HL-60/S4 (cell line): ENCODE results near the gene DCST2.
"Not testable (repeated sequence)": the region's sequence is repeated elsewhere in the genome, so short reads cannot be mapped to it uniquely, and the experiment has no call there.

Experiments used
- in situ Hi-C: fragments of 300-500 bp; cut with MboI; formaldehyde crosslinking; loops from 2 replicates; pipeline ENCODE4 v1.14.3; 2022; ENCODE audit warnings: low sequenced_read_pairs

Gene DCST2

DNA sequence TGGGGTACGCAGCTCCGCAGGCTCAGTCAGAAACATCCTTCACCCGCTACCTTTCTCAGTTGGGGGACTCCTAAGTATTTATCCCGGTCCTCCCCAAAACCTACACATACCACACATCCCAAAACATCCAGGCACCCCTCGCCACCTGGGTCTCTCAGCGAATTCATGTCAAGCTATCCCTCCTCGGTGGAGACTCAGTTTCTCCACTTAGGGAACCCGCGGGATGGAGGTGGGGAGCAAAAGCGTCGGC lies 32.2 kb downstream of the DCST2 start:
- in situ Hi-C loops: no loop called here

DNA sequence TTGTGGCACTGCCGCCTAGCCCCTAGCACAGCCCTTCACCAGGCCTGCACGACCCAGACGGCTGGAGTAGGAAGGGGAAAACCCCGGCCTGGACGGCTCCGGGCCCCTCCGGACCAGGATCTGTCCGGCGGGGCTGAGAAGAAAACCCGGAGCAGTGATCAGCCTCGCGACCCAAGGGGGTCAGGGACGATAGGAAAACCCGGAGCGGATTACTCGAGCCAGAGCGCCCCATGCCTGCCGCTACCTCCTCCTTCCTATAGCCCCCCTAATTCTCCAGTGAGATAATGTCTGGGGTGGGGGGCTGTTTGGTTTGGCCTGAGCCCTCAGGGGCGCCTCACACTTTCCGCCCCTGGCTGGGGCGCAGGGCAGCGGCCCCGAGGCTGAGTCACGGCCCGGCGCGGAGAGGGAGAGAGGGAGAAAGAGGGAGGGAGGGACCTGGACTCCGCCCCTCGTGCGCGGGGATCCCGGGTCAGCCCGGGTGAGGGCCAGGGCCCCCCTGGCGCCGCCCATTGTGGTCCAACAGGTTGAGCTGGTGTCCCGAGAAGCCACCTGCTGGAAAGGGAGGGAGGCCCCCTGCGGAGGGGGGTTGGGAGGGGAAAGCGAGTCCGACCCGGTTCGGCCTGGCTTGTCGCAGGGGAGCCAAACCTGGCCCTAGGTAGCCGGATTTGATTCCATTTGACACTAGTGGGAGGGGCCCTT lies 32.7 kb downstream of the DCST2 start:
- in situ Hi-C loops: no loop called here

DNA sequence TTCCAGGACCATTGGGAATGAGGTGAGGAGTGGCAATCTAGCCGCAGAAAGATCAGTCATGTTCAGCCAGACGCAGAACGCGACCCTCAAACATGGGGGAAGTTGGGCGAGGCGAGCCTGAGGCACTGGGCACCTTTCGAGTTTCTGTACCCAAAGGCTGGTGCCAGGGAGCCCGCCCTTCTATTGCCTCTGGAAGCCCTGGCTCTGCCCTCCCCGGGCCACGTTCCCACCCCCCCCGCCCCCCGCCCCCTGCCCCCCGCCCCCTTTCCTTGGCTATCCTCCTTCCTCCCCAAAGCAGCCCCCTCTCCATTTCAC lies 33.2 kb downstream of the DCST2 start:
- in situ Hi-C loops: no loop called here

DNA sequence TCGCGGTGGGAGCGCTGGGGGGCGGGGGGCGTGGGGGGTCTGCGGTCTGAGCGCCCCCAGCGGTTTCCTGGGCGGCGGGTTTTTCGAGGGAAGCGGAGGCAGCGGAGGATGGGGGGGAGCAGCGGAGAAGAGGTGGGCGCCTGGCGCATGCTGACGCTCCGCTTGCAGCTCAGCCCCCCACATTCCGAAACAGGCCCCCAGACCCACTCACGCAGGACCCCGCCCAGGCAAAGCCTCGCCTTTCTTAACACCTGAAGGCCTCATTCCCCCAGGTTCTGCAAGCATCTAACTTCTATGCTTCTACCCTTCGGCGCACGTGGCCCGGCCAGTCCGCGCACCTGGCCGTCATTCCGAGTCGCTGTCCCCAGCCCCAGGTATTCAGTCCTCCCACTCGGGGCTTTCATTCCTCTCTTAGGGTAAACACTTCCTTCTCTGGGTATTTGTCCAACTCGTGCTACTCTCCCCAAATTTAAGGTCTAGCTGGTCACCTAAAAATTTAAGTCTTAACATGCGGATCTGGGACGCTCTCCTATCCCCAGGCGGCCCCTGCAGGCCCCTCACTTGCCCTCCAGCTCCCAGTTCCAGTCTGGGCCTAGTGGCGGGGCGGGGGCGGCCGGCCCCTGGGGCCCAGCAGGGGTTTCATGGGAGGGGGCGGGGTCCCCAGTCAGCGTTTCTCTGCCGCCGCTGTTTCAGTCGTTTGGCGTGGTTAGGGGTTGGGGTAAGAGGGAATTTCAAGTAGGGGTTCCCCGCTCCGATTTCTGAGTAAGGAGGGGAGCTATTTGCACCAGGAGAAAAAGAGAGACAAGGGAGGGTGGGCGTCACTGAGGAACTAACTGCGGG lies 33.8 kb downstream of the DCST2 start:
- in situ Hi-C loops: no loop called here

GRCh38 chr1:154998818-154999570 lies 34.6 kb downstream of the DCST2 start:
- in situ Hi-C loops: no loop called here

- in situ Hi-C loops: no loop called here
Measured at GRCh38 chr1:154998201-154998780, 35.3 kb downstream of the DCST2 start.

DNA sequence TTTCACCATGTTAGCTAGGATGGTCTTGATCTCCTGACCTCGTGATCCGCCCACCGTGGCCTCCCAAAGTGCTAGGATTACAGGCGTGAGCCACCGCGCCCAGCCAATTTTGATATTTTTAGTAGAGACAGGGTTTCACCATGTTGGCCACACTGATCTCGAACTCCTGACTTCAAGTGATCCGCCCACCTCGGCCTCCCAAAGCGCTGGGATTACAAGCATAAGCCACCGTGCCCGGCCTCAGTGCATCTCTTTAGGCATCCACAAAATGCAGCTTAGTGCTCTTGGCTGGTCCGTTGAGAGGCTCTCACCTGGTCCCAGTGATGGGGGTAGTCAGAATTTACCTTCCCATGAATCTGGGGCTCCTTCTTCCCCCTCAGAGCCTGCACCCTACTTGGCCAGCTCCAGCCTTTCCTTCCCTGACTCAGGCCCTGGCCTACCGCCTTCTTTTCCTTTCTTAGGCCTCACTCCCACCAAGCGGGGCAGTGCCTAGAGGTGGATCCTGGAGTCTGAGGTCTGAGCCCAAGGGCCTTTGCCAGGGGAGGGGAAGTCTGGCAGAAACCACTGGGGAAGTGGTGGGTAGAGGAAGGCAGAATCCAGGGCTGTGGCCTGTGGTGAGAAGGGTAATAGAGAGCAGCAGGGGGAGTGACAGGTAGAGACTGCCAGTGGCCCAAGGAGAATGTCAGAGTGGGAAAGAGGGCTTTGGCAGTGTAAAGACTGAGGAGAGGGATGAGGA lies 36.4 kb downstream of the DCST2 start:
- in situ Hi-C loops: no loop called here

DNA sequence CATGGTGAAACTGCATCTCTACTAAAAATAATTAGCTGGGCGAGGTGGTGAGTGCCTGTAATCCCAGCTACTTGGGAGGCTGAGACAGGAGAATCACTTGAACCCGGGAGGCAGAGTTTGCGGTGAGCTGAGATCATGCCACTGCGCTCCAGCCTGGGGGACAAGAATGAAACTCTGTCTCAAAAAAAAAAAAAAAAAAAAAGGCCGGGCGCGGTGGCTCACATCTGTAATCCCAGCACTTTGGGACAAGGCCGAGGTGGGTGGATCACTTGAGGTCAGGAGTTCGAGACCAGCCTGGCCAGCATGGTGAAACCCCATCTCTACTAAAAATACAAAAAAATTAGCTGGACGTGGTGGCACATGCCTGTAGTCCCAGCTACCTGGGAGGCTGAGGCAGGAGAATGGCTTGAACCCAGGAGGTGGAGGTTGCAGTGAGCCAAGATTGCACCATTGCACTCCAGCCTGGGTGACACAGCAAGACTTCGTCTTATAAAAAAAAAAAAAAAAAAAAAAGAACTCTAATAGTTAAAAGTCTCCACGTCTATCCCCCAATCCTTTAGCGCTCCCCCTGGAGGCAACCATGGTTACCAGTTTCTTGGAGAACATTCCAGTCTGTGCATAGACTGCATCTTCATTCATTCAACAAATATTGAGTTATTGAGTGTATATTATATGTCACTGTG lies 38.1 kb downstream of the DCST2 start:
- in situ Hi-C loops: not testable (repeated sequence)

DNA sequence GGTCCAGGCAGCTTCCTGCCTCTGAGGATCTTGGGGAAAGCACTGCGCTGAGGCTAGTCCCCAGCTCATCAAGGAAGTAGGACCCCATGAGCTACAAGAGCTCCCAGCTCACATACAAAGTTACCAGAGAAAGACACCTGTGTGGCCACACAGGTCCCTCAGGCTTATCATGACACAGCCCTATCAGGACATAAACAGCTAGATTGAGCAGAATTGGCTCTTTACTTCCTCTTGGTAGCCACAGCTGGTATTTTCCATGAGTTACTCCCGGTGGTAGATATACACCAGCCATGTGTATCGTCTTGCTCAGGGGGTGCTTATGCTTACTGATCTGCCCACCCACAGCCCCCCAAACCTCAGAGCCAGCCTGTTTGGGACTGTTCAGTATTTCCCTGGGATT lies 39.0 kb downstream of the DCST2 start:
- in situ Hi-C loops: no loop called here

GRCh38 chr1:154994269-154994587 lies 39.4 kb downstream of the DCST2 start:
- in situ Hi-C loops: no loop called here

GRCh38 chr1:154993572-154994268 lies 39.9 kb downstream of the DCST2 start, which contains the start of gene LENEP:
Gene LENEP (plus strand): TSS chr1:154993586. CDS start chr1:154993608, 22 bp downstream.
- in situ Hi-C loops: no loop called here

GRCh38 chr1:154992721-154993571 lies 40.6 kb downstream of the DCST2 start:
- in situ Hi-C loops: no loop called here

GRCh38 chr1:154990276-154990675 lies 43.3 kb downstream of the DCST2 start:
- in situ Hi-C loops: no loop called here

DNA sequence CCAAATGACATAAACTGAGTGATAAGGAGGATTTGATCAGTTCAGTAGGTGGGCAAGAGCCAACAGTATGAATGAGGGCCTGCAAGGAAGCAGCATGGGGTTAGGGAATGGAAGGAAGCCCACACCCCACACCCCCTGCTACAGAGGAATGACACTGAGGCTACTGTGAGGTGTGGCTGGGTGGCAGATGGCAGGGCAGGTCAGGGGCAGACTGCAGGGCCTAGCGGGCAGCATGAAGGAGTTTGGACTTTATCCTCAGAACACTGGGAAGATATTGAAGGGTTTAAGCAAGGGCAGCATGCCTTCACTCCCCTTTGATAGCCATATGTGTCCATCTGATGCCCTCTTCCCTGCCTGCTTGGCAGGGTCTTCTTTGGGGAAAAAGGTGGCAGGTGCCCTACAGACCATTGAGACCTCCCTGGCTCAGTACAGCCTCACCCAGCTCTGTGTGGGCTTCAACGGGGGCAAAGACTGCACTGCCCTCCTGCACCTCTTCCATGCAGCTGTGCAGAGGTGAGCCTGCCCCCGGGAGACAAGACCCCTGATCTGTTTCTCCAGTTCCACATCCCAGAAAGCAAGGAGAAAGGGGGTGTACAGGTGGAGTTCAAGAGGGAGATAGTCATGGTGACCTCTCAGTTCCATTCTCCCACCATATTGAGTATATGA lies 44.3 kb downstream of the DCST2 start:
- in situ Hi-C loops: no loop called here

GRCh38 chr1:154988058-154988954 lies 45.3 kb downstream of the DCST2 start:
- in situ Hi-C loops: no loop called here

DNA sequence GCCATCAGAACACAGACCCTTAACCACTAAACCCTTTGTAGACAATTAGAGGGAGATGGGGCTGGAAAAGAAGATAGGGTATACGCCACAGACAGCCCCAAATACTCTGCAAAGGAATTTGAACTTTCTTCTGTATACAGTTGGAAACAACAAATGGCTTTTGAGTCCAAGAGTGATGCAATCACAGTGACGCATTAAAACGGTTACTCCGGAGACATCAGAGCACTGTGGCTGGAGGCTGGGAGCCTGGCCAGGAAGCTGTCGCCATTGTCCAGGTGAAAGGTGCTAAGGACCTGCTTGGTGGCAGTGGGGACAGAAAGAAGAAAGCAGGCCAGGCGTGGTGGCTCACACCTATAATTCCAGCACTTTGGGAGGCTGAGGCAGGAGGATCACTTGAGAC lies 46.3 kb downstream of the DCST2 start:
- in situ Hi-C loops: no loop called here

DNA sequence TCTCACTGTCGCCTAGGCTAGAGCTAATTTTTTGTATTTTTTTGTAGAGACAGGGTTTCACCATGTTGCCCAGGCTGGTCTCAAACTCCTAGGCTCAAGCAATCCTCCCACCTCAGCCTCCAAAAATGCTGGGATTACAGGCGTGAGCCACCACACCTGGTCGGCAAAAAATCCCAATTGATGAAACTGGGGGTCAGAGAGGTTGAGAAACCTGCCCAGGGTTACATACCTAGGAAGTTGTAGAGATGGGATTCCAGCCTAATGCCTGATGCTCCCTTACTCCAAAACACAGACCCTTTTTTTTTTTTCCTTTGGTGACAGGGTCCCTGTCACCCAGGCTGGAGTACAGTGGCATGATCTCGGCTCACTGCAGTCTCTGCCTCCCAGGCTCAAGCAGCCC lies 46.8 kb downstream of the DCST2 start:
- in situ Hi-C loops: not testable (repeated sequence)
